ENCODE results near the gene TMPRSS6. TPM values are rescaled to one million over a fixed set of nuclear protein-coding genes. Genes with fewer than 3 reads are reported as not detected.
A peak's percentile ranks its signal among the peaks of the same experiment; 100 is the strongest.

Gene TMPRSS6
- total and polyA plus RNA-seq, 2 of the 13 experiments (the other 11 are each of a cell fraction or from before 2014, with no cell fraction given) = 4.2 to 4.8 TPM

DNA sequence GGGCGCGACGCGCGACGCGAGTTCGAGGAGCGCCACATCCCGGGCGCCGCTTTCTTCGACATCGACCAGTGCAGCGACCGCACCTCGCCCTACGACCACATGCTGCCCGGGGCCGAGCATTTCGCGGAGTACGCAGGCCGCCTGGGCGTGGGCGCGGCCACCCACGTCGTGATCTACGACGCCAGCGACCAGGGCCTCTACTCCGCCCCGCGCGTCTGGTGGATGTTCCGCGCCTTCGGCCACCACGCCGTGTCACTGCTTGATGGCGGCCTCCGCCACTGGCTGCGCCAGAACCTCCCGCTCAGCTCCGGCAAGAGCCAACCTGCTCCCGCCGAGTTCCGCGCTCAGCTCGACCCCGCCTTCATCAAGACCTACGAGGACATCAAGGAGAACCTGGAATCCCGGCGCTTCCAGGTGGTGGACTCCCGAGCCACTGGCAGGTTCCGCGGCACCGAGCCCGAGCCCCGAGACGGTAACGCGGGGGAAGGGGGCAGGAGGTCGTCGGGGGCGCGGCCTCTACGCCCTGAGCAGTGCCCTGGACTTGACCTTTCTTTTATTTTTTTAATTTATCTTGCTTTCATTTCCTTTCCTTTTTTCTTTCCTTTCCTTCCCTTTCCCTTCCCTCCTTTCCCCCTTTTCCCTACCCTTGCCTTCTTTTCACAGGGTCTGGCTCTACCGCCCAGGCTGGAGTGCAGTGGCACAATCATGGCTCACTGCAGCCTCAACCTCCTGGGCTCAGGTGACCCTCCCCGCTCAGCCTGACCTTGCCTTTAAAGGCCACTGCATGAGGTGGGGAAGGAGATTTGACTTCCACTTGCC lies 85.0 kb downstream of the TMPRSS6 start (continued):
- TF ChIP-seq MTA1 (CRISPR knock-in tag; IDR thresholded peaks at IDR 0.05; ENCODE audit: borderline replicate concordance) (peak; percentile 39; the same call in 1 of the 2 replicates), SOX6 (IDR thresholded peaks at IDR 0.05) (no peak), SOX6 (CRISPR knock-in tag; IDR thresholded peaks at IDR 0.05) (no peak), ZNF331 (CRISPR knock-in tag; IDR thresholded peaks at IDR 0.05) (no peak), ZNF672 (CRISPR knock-in tag; IDR thresholded peaks at IDR 0.05) (no peak), SMAD9 (CRISPR knock-in tag; IDR thresholded peaks at IDR 0.05) (no peak), NR2F6 (IDR thresholded peaks at IDR 0.05) (no peak; the same call in 1 of the 2 replicates), NR2F6 (CRISPR knock-in tag; IDR thresholded peaks at IDR 0.05) (0 out of 2 replicates have a peak, but pooled peaks have one; percentile 12), ZNF367 (CRISPR knock-in tag; IDR thresholded peaks at IDR 0.05; ENCODE audit: borderline replicate concordance) (no peak), AGO2 (optimal IDR thresholded peaks at IDR 0.05; ENCODE audit: low read depth, low read length) (peak; percentile 92), PCBP1 (IDR thresholded peaks at IDR 0.05; ENCODE audit: borderline replicate concordance, low read depth, low read length) (0 out of 2 replicates have a peak, but pooled peaks have one; percentile 22), TOPORS (CRISPR knock-in tag; IDR thresholded peaks at IDR 0.05) (no peak), ZFP1 (CRISPR knock-in tag; IDR thresholded peaks at IDR 0.05) (no peak), DR1 (CRISPR knock-in tag; IDR thresholded peaks at IDR 0.05) (no peak), TMF1 (CRISPR knock-in tag; IDR thresholded peaks at IDR 0.05; ENCODE audit: low read depth) (no peak), RFXAP (CRISPR knock-in tag; IDR thresholded peaks at IDR 0.05; ENCODE audit: borderline replicate concordance) (no peak)
- TF ChIP-seq, protein P1, sequence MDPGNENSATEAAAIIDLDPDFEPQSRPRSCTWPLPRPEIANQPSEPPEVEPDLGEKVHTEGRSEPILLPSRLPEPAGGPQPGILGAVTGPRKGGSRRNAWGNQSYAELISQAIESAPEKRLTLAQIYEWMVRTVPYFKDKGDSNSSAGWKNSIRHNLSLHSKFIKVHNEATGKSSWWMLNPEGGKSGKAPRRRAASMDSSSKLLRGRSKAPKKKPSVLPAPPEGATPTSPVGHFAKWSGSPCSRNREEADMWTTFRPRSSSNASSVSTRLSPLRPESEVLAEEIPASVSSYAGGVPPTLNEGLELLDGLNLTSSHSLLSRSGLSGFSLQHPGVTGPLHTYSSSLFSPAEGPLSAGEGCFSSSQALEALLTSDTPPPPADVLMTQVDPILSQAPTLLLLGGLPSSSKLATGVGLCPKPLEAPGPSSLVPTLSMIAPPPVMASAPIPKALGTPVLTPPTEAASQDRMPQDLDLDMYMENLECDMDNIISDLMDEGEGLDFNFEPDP (CRISPR knock-in tag; conservative IDR thresholded peaks at IDR 0.05) = no peak
- TF ChIP-seq, protein P2, sequence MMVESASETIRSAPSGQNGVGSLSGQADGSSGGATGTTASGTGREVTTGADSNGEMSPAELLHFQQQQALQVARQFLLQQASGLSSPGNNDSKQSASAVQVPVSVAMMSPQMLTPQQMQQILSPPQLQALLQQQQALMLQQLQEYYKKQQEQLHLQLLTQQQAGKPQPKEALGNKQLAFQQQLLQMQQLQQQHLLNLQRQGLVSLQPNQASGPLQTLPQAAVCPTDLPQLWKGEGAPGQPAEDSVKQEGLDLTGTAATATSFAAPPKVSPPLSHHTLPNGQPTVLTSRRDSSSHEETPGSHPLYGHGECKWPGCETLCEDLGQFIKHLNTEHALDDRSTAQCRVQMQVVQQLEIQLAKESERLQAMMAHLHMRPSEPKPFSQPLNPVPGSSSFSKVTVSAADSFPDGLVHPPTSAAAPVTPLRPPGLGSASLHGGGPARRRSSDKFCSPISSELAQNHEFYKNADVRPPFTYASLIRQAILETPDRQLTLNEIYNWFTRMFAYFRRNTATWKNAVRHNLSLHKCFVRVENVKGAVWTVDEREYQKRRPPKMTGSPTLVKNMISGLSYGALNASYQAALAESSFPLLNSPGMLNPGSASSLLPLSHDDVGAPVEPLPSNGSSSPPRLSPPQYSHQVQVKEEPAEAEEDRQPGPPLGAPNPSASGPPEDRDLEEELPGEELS (CRISPR knock-in tag; IDR thresholded peaks at IDR 0.05) = no peak
- TF ChIP-seq, protein P3, sequence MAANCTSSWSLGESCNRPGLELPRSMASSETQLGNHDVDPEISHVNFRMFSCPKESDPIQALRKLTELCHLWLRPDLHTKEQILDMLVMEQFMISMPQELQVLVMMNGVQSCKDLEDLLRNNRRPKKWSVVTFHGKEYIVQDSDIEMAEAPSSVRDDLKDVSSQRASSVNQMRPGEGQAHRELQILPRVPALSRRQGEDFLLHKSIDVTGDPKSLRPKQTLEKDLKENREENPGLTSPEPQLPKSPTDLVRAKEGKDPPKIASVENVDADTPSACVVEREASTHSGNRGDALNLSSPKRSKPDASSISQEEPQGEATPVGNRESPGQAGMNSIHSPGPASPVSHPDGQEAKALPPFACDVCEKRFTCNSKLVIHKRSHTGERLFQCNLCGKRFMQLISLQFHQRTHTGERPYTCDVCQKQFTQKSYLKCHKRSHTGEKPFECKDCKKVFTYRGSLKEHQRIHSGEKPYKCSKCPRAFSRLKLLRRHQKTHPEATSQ (CRISPR knock-in tag; IDR thresholded peaks at IDR 0.05; ENCODE audit: borderline replicate concordance) = no peak
- TF ChIP-seq, protein P4, sequence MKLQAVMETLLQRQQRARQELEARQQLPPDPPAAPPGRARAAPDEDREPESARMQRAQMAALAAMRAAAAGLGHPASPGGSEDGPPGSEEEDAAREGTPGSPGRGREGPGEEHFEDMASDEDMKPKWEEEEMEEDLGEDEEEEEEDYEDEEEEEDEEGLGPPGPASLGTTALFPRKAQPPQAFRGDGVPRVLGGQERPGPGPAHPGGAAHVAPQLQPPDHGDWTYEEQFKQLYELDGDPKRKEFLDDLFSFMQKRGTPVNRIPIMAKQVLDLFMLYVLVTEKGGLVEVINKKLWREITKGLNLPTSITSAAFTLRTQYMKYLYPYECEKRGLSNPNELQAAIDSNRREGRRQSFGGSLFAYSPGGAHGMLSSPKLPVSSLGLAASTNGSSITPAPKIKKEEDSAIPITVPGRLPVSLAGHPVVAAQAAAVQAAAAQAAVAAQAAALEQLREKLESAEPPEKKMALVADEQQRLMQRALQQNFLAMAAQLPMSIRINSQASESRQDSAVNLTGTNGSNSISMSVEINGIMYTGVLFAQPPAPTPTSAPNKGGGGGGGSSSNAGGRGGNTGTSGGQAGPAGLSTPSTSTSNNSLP (IDR thresholded peaks at IDR 0.05; ENCODE audit: low read depth, low read length) = no peak
- TF ChIP-seq, protein P5, sequence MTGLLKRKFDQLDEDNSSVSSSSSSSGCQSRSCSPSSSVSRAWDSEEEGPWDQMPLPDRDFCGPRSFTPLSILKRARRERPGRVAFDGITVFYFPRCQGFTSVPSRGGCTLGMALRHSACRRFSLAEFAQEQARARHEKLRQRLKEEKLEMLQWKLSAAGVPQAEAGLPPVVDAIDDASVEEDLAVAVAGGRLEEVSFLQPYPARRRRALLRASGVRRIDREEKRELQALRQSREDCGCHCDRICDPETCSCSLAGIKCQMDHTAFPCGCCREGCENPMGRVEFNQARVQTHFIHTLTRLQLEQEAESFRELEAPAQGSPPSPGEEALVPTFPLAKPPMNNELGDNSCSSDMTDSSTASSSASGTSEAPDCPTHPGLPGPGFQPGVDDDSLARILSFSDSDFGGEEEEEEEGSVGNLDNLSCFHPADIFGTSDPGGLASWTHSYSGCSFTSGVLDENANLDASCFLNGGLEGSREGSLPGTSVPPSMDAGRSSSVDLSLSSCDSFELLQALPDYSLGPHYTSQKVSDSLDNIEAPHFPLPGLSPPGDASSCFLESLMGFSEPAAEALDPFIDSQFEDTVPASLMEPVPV (CRISPR knock-in tag; IDR thresholded peaks at IDR 0.05) = no peak
